H9 (cell line): ENCODE measurements around the gene MYO7B. TPM values are rescaled to one million over a fixed set of nuclear protein-coding genes. Genes with fewer than 3 reads are reported as not detected.

Experiments
- DNase-seq: peaks from one replicate; pipeline ENCODE4 v3.0.0-alpha.2; 2017
- H2AFZ ChIP-seq: one replicate; pipeline ENCODE4 v1.6.1; 2013; ENCODE audit warnings: mild to moderate bottlenecking, low read length, control low read depth, moderate library complexity
- H2AK5ac ChIP-seq: 2 replicates; pipeline ENCODE4 v1.6.1; 2013; ENCODE audit warnings: low read length, control low read depth, mixed read lengths; ENCODE audit not compliant: insufficient read length
- H2BK120ac ChIP-seq: one replicate; pipeline ENCODE4 v1.6.1; 2013; ENCODE audit warnings: low read depth, mild to moderate bottlenecking, low read length, control low read depth, inconsistent platforms; ENCODE audit not compliant: poor library complexity, severe bottlenecking
- H2BK12ac ChIP-seq: 2 replicates; pipeline ENCODE4 v1.6.1; 2013; ENCODE audit warnings: low read length, control low read depth, mixed read lengths, low read depth; ENCODE audit not compliant: insufficient read length
- H2BK15ac ChIP-seq: 2 replicates; pipeline ENCODE4 v1.6.1; 2013; ENCODE audit warnings: low read depth, low read length, control low read depth
- H2BK20ac ChIP-seq: one replicate; pipeline ENCODE4 v1.6.1; 2013; ENCODE audit warnings: low read depth, mild to moderate bottlenecking, low read length, control low read depth, inconsistent platforms; ENCODE audit not compliant: poor library complexity, severe bottlenecking
- H2BK5ac ChIP-seq: 2 replicates; pipeline ENCODE4 v1.6.1; 2013; ENCODE audit warnings: low read length, control low read depth, mixed read lengths; ENCODE audit not compliant: insufficient read length
- H3K14ac ChIP-seq: 2 replicates; pipeline ENCODE4 v1.6.1; 2013; ENCODE audit warnings: low read length, control low read depth; ENCODE audit not compliant: insufficient read depth
- H3K18ac ChIP-seq: 2 replicates; pipeline ENCODE4 v1.6.1; 2013; ENCODE audit warnings: low read depth, mild to moderate bottlenecking, mixed read lengths, low read length, control low read depth; ENCODE audit not compliant: insufficient read length
- H3K23ac ChIP-seq: 2 replicates; pipeline ENCODE4 v1.6.1; 2013; ENCODE audit warnings: low read length, control low read depth, mixed read lengths, low read depth; ENCODE audit not compliant: insufficient read length
- H3K23me2 ChIP-seq: 2 replicates; pipeline ENCODE4 v1.6.1; 2013; ENCODE audit warnings: low read depth, mild to moderate bottlenecking, mixed read lengths, low read length, control low read depth; ENCODE audit not compliant: insufficient read length, poor library complexity, severe bottlenecking
- H3K27ac ChIP-seq: 2 replicates; pipeline ENCODE4 v1.5.1; 2013; ENCODE audit warnings: low read length, control low read depth, mixed read lengths, low read depth; ENCODE audit not compliant: insufficient read length
- H3K27me3 ChIP-seq: 2 replicates; pipeline ENCODE4 v1.6.1; 2013; ENCODE audit warnings: low read length, control low read depth, inconsistent platforms; ENCODE audit not compliant: insufficient read depth
- H3K4ac ChIP-seq: 2 replicates; pipeline ENCODE4 v1.6.1; 2013; ENCODE audit warnings: low read depth, mild to moderate bottlenecking, control low read depth, inconsistent platforms, low read length, moderate library complexity
- H3K4me1 ChIP-seq: 2 replicates; pipeline ENCODE4 v1.6.1; 2013; ENCODE audit warnings: low read length, control low read depth, inconsistent platforms; ENCODE audit not compliant: insufficient read depth
- H3K4me2 ChIP-seq: 2 replicates; pipeline ENCODE4 v1.6.1; 2013; ENCODE audit warnings: low read length, control low read depth, mixed read lengths; ENCODE audit not compliant: insufficient read length, insufficient read depth
- H3K56ac ChIP-seq: 2 replicates; pipeline ENCODE4 v1.6.1; 2013; ENCODE audit warnings: low read depth, mild to moderate bottlenecking, mixed read lengths, low read length, control low read depth; ENCODE audit not compliant: insufficient read length
- H3K79me1 ChIP-seq: 2 replicates; pipeline ENCODE4 v1.6.1; 2013; ENCODE audit warnings: low read depth, mild to moderate bottlenecking, moderate library complexity, low read length, control low read depth, inconsistent platforms; ENCODE audit not compliant: insufficient read depth, poor library complexity, severe bottlenecking
- H3K79me2 ChIP-seq: 2 replicates; pipeline ENCODE4 v1.6.1; 2013; ENCODE audit warnings: low read length, control low read depth, inconsistent platforms; ENCODE audit not compliant: insufficient read depth
- H3K9ac ChIP-seq: 2 replicates; pipeline ENCODE4 v1.6.1; 2013; ENCODE audit warnings: low read length, control low read depth, mixed read lengths; ENCODE audit not compliant: insufficient read length; ENCODE audit errors: extremely low read depth
- H3K9me3 ChIP-seq: one replicate; pipeline ENCODE4 v1.6.1; 2013; ENCODE audit warnings: low read depth, low read length, inconsistent platforms; ENCODE audit not compliant: control insufficient read depth
- H3T11ph ChIP-seq: one replicate; pipeline ENCODE4 v1.6.1; 2013; ENCODE audit warnings: mild to moderate bottlenecking, low read length, control low read depth, inconsistent platforms
- H4K20me1 ChIP-seq: one replicate; pipeline ENCODE4 v1.6.1; 2013; ENCODE audit not compliant: control insufficient read depth, insufficient read length, insufficient read depth
- H4K5ac ChIP-seq: 2 replicates; pipeline ENCODE4 v1.6.1; 2013; ENCODE audit warnings: low read depth, mild to moderate bottlenecking, mixed read lengths, low read length, control low read depth; ENCODE audit not compliant: insufficient read length
- H4K8ac ChIP-seq: replicated peaks from 2 replicates; pipeline ENCODE4 v1.6.1; 2013; ENCODE audit warnings: low read length, control low read depth, mixed read lengths, low read depth; ENCODE audit not compliant: insufficient read length
- H4K91ac ChIP-seq: 2 replicates; pipeline ENCODE4 v1.6.1; 2013; ENCODE audit warnings: low read depth, mild to moderate bottlenecking, moderate library complexity, mixed read lengths, low read length, control low read depth; ENCODE audit not compliant: insufficient read length
- H3K27ac Mint-ChIP-seq, 3 experiments: 2 replicates in 2 of 3; 3 replicates in 1 of 3; pipeline ENCODE4 v1.8.0; 2020 to 2021; ENCODE audit warnings: mixed read lengths in 3 of 3, mild to moderate bottlenecking in 1 of 3, moderate library complexity in 1 of 3
- H3K27me3 Mint-ChIP-seq: 2 replicates; pipeline ENCODE4 v1.8.0; 2021; ENCODE audit warnings: low read depth, mild to moderate bottlenecking, moderate library complexity, mixed read lengths
- H3K36me3 Mint-ChIP-seq, 3 experiments: 2 replicates in 2 of 3; 3 replicates in 1 of 3; pipeline ENCODE4 v1.8.0; 2020 to 2021; ENCODE audit warnings: low read depth in 3 of 3, mixed read lengths in 3 of 3; ENCODE audit not compliant: insufficient read depth in 1 of 3
- H3K4me1 Mint-ChIP-seq, 2 experiments: 2 replicates each; pipeline ENCODE4 v1.8.0; 2020; ENCODE audit warnings: mixed read lengths in 2 of 2
- H3K4me3 Mint-ChIP-seq, 2 experiments: 2 replicates in 1 of 2; 3 replicates in 1 of 2; pipeline ENCODE4 v1.8.0; 2020 to 2021; ENCODE audit warnings: mild to moderate bottlenecking in 2 of 2, mixed read lengths in 2 of 2, moderate library complexity in 1 of 2
- H3K9me3 Mint-ChIP-seq, 2 experiments: 2 replicates in 1 of 2; 3 replicates in 1 of 2; pipeline ENCODE4 v1.8.0; 2020; ENCODE audit warnings: mild to moderate bottlenecking in 2 of 2, mixed read lengths in 2 of 2, moderate library complexity in 1 of 2
- WGBS: extraction: QIAGEN DNeasy Blood & Tissue Kit; methylation state at CpG from one replicate; pipeline ENCODE4 v1.1.7; 2013; ENCODE audit warnings: missing lambda C conversion rate, low lambda C conversion rate, mixed read lengths; ENCODE audit not compliant: insufficient read length; ENCODE audit errors: extremely low coverage; 5-methylcytosine and 5-hydroxymethylcytosine counted together
- total RNA-seq: library from RNA; stranded (reverse); gene quantifications from 2 replicates; pipeline ENCODE4 v1.2.1, GENCODE V29; 2021
- TF ChIP-seq, protein P1 (sequence below): fragments of 200-600 bp; sonication (generic); conservative IDR thresholded peaks from 3 replicates; pipeline ENCODE4 v1.8.0; 2021; ENCODE audit warnings: antibody characterized with exemption, mild to moderate bottlenecking

MYO7B gene
- total RNA-seq, 1 experiment from 2014 or later = not detected

DNA sequence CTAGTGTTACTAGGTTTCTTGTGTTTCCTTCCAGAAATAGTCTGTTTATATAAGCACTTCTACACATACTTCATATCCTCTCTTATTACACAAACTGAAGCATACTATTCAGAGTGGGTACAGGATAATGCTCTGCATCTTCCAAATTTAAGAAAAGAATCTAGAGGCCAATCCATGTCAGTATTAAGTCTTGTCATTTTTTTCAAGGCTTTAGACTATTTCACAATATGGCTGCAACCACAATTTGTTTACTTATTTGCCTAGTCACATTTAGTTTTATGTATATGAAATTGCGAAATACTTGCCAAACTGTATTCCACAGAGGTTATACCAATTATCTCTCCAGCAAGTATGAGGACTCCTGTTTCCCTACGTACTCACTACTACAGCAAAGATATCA, 37.1 kb upstream of the MYO7B start:
- Histone ChIP-seq H2AFZ (no peak overlapping the region), H3K18ac (no peak overlapping the region), H4K8ac (no peak overlapping the region), H3K27me3 (no peaks in the 10 kb centered on the region), H2BK12ac (no peak overlapping the region), H3K56ac (no peak overlapping the region), H3K4ac (no peak overlapping the region), H4K91ac (no peak overlapping the region), H3K79me2 (no peaks in the 10 kb centered on the region), H2BK15ac (no peak overlapping the region), H2BK20ac (no peak overlapping the region), H2BK120ac (no peak overlapping the region), H3K79me1 (no peaks in the 10 kb centered on the region), H3K23me2 (no peaks in the 10 kb centered on the region), H3K14ac (no peak overlapping the region), H4K20me1 (no peaks in the 10 kb centered on the region), H3K9ac (no peak overlapping the region), H3T11ph (no peak overlapping the region), H2BK5ac (no peak overlapping the region), H3K4me1 (no peaks in the 10 kb centered on the region), H3K23ac (no peak overlapping the region), H3K27ac (no peak overlapping the region), H3K9me3 (no peaks in the 10 kb centered on the region), H4K5ac (no peak overlapping the region), H2AK5ac (no peak overlapping the region), H3K4me2 (no peak overlapping the region)
- TF ChIP-seq, protein P1, sequence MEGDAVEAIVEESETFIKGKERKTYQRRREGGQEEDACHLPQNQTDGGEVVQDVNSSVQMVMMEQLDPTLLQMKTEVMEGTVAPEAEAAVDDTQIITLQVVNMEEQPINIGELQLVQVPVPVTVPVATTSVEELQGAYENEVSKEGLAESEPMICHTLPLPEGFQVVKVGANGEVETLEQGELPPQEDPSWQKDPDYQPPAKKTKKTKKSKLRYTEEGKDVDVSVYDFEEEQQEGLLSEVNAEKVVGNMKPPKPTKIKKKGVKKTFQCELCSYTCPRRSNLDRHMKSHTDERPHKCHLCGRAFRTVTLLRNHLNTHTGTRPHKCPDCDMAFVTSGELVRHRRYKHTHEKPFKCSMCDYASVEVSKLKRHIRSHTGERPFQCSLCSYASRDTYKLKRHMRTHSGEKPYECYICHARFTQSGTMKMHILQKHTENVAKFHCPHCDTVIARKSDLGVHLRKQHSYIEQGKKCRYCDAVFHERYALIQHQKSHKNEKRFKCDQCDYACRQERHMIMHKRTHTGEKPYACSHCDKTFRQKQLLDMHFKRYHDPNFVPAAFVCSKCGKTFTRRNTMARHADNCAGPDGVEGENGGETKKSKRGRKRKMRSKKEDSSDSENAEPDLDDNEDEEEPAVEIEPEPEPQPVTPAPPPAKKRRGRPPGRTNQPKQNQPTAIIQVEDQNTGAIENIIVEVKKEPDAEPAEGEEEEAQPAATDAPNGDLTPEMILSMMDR = no peak
- DNase-seq = no peak
- no peaks in the 10 kb centered on the region for H3K9me3 Mint-ChIP-seq
- H3K36me3 Mint-ChIP-seq = peaks cover 41 to 94% (median 86%) of the 10 kb centered on the region in 3 experiments; a peak in 6 of 7 replicates
- no CpG with 5 or more reads among the region's 2 CpGs for WGBS
- no peak overlapping the region; a peak in 1 of 7 replicates for H3K27ac Mint-ChIP-seq
- H3K4me3 Mint-ChIP-seq = no peak overlapping the region
- H3K4me1 Mint-ChIP-seq = no peaks in the 10 kb centered on the region
- H3K27me3 Mint-ChIP-seq = no peaks in the 10 kb centered on the region
